ENCODE data around the gene LSM4. TPM values are rescaled to one million over a fixed set of nuclear protein-coding genes. Genes with fewer than 3 reads are reported as not detected.
A peak's percentile ranks its signal among the peaks of the same experiment; 100 is the strongest.
"Not testable (repeated sequence)": the region's sequence is repeated elsewhere in the genome, so short reads cannot be mapped to it uniquely, and the experiment has no call there.

LSM4 gene
- total and polyA plus RNA-seq, 2 experiments from 2014 or later = 591 to 637 TPM

GRCh38 chr19:18349524-18350128 lies 26.8 kb upstream of the LSM4 start:
- Histone ChIP-seq H3K9me2 (ENCODE audit: insufficient read depth) (no peaks in the 10 kb centered on the region), H3K4me3 (no peak overlapping the region), H3K27me3 (ENCODE audit: insufficient read depth) (no peaks in the 10 kb centered on the region), H3F3A (replicated peaks; ENCODE audit: low read depth) (peaks cover 17% of the 10 kb centered on the region), H4K20me1 (replicated peaks; ENCODE audit: insufficient read depth) (no peaks in the 10 kb centered on the region), H3K4me2 (no peak overlapping the region), H3K79me2 (replicated peaks; ENCODE audit: insufficient read depth) (no peaks in the 10 kb centered on the region), H3K27ac (ENCODE audit: low read depth) (no peak overlapping the region), H3K4me1 (ENCODE audit: insufficient read depth) (peaks cover 7% of the 10 kb centered on the region; the same call in 1 of the 2 replicates), H2AFZ (no peak overlapping the region), H3K36me3 (ENCODE audit: insufficient read depth) (0 out of 2 replicates have a peak, but pooled peaks cover 3% of the 10 kb centered on the region)
- no peak overlapping the region for H3K27ac Mint-ChIP-seq
- H3K4me3 Mint-ChIP-seq = no peak overlapping the region
- peak; percentile 79 for DNase-seq (ENCODE audit: low spot score)
- peaks cover 3% of the 10 kb centered on the region; the same call in 2 of the 3 replicates for H3K9me3 Mint-ChIP-seq
- H3K4me1 Mint-ChIP-seq = peaks cover 17% of the 10 kb centered on the region
- TF ChIP-seq CTCF (conservative IDR thresholded peaks at IDR 0.05; ENCODE audit: low read depth in 2 of 2) = peak; percentile 93 to 95
- no peak for TF ChIP-seq REST (IDR thresholded peaks at IDR 0.05; ENCODE audit: unreplicated experiment)
- TF ChIP-seq ETS1 (IDR thresholded peaks at IDR 0.05) = no peak
- peak; percentile 65 for ATAC-seq
- peaks cover 19% of the 10 kb centered on the region for H3K27me3 Mint-ChIP-seq (ENCODE audit: insufficient read depth, low read depth, poor library complexity)
- H3K36me3 Mint-ChIP-seq (ENCODE audit: low read depth) = peaks cover 43% of the 10 kb centered on the region

GRCh38 chr19:18348818-18349339 lies 26.0 kb upstream of the LSM4 start:
- H3K9me2 ChIP-seq (ENCODE audit: insufficient read depth); H3K27ac Mint-ChIP-seq; H3K4me3 ChIP-seq; H3K79me2 ChIP-seq (replicated peaks; ENCODE audit: insufficient read depth); ATAC-seq; H3K4me2 ChIP-seq; H3K27me3 ChIP-seq (ENCODE audit: insufficient read depth); H3K27ac ChIP-seq (ENCODE audit: low read depth); H2AFZ ChIP-seq; DNase-seq (ENCODE audit: low spot score); H3K36me3 ChIP-seq (ENCODE audit: insufficient read depth); H4K20me1 ChIP-seq (replicated peaks; ENCODE audit: insufficient read depth); H3K9me3 Mint-ChIP-seq; H3K4me3 Mint-ChIP-seq: not testable (repeated sequence)
- Mint-ChIP-seq H3K4me1 (peaks cover 25% of the 10 kb centered on the region), H3K27me3 (ENCODE audit: insufficient read depth, low read depth, poor library complexity) (peaks cover 19% of the 10 kb centered on the region), H3K36me3 (ENCODE audit: low read depth) (peaks cover 46% of the 10 kb centered on the region)
- Histone ChIP-seq H3F3A (replicated peaks; ENCODE audit: low read depth) (peaks cover 17% of the 10 kb centered on the region), H3K4me1 (ENCODE audit: insufficient read depth) (peaks cover 14% of the 10 kb centered on the region; the same call in 1 of the 2 replicates)

Data from GM23338 (cell line).